NCI-H128 (cell line): ENCODE measurements around the gene MLKL.
"Not testable (repeated sequence)": the region's sequence is repeated elsewhere in the genome, so short reads cannot be mapped to it uniquely, and the experiment has no call there.

Experiments
- DNase-seq: peaks from one replicate; lab custom pipeline; 2025; ENCODE audit not compliant: unreplicated experiment; lab: John Stamatoyannopoulos, UW

MLKL gene

DNA sequence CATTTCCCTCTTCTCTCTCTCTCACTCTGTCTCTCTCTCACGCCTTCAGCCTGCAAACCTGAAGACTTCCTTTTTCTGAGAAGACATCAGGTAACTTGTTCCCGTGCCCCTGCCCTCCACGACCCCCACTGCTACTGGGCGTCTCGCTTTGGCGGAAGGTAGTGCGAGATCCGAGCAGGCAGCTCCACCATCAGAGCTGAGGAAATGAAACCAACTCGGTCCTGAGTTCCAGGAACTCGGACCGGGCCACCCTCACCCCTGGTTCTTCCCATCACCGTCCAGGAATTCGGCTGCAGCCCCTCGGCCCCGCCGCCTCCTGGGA, 585 bp downstream of the MLKL start:
- DNase-seq, result no peak

DNA sequence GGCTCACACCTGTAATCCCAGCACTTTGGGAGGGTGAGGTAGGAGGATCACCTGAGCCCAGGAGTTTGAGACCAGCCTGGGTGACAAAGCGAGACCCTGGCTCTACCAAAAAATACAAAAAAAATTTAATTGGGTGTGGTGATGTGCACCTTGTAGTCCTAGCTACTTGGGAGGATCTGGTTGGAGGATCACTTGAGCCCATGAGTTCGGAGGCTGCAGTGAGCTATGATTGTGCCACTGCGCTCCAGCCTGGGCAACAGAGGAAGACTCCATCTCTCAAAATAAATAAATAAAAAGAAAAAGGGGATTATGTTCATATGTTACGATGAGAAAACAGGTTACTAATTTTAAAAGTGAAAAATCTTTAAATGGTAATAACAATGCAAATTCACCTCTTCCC, 996 bp downstream of the MLKL start:
- DNase-seq, result no peak

DNA sequence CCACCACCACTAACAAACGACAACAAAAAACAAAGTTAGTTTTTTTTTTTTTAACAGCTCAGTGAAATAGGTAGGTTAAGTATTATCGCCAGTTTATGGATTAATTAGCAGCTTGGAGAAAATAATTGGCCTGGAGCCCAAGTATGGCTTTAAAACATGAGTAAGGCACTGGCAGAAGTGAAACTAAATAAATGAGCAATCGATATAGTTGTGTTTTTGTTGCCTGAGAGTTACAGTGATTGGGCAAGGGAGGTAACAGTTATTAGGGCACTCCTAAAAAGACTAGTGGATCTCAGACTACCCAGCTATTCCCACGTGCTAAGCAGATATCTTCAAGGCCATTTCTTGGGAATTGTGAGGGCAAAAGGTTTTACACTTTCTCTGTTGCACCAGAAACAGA, 2.4 kb downstream of the MLKL start:
- no peak for DNase-seq

DNA sequence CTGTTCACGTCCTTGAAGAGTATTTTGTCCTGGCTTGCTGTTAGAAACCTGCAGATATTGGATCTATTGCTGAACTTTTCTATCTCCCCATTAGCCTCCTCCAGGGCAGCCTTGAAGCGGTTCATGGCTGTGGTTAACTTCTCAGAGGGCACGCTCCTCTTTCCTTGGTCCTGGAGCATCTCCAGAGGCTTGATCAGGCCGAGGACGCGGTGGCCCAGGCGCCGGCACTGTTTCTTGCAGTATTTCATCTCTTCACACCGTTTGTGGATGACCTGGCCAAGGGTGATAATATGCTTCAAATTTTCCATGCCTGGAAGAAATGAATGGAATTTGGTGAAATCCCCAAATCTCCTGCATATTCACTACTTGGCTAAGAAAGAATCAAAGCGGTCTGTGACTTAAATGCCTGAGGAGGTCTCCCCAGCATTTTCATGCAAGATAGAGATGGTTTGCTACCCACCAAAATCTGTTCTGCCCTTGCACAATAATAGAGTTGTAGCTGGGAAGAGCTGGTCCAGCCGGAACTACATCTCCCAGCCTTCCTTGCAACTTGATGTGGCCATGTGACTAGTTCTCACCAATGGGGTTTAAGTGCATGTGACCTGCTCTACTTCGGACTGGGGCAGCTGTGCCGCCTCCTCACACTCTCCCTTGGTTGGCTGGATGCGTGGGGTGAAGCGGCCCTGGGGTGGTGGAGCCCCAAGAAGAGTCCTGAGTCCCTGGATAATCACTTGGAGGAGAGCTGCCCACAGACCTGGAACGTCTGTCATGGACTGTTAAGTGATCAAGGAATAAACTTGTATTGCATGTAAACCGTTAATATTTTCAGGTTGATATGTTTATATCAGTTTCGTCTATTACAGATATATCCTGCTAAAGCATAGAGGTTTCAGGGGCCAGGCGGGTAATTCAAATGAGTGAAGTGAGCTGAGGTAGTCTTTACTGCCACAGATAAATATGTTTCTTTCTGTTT, 4.9 kb downstream of the MLKL start:
- DNase-seq, result no peak

DNA sequence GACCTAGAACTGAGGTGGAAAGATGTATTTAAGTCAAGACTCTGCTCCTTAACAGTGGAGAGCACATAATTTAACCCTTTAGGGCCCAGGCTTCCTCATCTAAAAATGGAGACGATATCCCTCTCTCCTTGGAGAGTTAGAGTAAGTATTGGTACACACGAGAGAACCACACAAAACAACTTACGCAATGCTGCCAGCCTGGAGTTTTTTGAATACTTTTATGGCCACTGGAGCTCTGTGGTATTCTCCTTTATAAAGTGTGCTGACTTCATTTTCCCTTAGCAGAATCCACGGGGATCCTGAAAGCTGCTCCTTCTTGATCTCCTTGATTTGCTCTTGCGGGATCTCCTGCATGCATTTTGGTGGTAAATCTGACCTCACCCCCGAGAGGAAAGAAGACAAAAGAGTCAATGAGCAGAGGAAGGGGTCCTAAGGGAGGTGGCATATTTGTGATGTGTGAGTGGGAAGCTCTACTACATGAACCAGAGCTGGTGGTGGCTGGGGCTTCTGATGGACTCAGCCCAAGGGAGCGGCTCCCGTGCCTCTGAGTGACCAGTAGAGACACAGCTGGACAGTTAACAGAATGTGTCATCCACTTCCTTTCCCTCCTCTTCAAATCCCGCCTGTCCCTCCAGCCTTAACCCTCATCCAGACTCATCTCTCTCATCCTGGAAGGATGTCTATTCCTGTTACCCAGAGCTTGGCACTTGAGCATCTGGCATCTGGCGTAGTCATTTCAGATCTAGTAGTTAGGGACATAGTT, 9.4 kb downstream of the MLKL start:
- DNase-seq, result no peak

DNA sequence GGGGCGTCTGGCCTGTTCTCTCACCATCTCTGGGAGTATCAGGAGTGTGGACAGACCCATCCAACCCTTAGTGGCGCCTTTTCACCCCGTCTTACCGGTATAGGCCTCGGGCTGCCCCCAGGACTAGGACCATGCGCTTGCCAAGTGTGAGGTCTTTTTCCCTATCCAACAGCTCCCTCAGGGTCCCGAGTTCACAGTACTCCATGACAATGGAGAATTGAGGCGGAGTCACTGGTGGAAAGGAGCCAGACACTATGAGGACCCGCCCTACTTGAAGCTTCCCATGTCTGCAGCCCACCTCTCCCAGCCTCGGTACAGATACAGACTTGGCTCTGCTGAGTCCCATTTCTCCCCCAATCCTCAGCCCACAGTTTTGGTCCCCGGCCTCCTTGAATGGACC, 18.1 kb downstream of the MLKL start:
- DNase-seq, result no peak

DNA sequence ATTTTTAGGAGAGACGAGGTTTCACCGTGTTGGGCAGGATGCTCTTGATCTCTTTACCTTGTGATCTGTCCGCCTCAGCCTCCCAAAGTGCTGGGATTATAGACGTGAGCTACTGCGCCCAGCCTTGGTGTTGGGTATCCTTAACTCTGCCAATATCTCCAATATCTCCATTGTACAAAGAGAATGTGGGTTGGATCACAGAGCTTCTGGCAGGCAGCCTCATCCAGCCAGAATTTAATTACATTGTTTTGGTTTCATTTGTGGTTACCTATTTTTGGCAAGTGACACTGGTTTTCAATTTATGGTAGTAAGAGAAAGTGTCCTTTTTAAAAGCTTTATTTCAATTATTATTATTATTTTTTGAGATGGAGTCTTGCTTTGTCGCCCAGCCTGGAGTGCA, 20.0 kb downstream of the MLKL start:
- DNase-seq, result no peak

DNA sequence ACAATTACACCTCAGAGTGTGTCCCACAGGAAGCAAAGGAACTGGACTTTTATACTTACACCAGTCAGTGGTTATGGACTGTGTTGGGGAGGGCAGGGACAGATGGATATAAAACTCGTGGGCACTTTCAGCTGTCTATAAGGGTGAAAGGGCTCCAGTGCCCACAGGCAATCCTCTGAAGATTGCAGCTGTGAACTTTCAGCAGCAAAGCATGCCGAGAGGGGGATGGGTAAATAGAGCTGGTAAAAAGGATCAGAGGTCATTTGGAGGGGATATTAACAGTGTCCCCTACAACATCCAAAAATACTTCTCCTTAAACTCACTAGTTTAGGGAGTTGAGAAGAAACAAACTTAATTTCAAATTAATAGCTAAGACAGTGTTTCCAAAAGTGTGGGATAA, 20.7 kb downstream of the MLKL start:
- DNase-seq, result no peak

DNA sequence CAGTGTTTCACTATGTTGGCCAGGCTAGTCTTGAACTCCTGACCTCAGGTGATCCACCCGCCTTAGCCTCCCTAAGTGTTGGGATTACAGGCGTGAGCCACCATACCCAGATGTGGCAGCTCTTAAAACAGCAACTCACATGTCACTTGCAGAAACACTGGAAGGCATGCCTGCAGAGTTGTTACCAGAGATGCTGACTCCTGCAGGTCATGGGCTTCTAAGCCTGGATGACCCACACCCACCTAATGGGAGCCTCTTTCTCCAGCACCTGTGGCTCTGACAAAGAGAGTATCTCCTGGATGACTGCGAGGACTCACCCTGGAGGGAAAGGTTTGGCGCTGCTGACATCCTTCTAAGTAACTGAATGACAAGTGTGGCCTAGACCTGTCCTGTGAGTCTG, 22.8 kb downstream of the MLKL start:
- DNase-seq, result no peak

DNA sequence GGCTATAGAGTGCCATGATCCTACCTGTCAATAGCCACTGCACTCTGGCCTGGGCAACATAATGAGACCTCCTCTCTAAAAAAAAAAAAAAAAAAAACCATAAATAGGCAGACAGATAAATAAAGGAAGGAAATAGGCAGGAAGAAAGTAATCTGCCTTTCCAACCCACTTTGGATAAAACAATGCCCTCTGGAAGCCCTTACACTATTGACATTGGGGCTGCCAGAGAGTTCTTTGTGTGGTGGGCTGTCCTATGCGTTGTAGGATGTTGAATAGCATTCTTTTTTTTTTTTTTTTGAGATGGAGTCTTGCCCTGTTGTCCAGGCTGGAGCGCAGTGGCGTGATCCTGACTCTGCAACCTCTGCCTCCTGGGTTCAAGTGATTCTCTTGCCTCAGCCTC, 26.8 kb downstream of the MLKL start:
- DNase-seq, result no peak

DNA sequence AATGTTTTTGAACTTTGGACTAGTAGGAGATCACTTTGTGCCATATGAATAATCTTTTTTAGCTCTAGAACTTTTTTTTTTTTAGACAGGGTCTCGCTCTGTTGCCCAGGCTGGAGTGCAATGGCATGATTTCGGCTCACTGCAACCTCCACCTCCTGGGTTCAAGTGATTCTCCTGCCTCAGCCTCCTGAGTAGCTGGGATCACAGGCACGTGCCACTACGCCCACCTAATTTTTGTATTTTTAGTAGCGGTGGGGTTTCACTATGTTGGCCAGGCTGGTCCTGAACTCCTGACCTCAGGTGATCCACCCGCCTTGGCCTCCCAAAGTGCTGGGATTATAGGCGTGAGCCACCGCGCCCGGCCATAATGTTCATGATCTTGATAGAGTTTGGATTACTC, 31.8 kb downstream of the MLKL start:
- DNase-seq, result not testable (repeated sequence)

DNA sequence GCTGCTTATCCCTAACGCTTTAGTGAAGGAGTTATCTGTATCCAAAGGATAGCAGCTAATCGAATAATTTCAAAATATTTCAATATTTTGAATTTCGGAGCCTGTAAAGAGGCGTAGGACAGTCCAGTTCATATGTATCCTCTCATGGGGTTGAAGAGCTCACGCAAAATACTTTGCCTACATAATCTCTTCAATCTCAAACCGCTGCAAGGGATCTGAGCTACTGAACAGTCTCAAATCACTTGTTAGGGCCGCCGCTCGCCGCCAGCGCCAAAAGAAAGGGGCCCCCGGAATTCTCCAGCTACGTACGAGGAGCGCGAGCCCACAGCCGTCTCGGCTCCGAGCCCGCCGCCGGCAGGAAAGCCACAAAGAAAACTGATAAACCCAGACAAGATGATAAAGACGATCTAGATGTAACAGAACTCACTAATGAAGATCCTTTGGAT, 33.4 kb downstream of the MLKL start:
- DNase-seq, result no peak

DNA sequence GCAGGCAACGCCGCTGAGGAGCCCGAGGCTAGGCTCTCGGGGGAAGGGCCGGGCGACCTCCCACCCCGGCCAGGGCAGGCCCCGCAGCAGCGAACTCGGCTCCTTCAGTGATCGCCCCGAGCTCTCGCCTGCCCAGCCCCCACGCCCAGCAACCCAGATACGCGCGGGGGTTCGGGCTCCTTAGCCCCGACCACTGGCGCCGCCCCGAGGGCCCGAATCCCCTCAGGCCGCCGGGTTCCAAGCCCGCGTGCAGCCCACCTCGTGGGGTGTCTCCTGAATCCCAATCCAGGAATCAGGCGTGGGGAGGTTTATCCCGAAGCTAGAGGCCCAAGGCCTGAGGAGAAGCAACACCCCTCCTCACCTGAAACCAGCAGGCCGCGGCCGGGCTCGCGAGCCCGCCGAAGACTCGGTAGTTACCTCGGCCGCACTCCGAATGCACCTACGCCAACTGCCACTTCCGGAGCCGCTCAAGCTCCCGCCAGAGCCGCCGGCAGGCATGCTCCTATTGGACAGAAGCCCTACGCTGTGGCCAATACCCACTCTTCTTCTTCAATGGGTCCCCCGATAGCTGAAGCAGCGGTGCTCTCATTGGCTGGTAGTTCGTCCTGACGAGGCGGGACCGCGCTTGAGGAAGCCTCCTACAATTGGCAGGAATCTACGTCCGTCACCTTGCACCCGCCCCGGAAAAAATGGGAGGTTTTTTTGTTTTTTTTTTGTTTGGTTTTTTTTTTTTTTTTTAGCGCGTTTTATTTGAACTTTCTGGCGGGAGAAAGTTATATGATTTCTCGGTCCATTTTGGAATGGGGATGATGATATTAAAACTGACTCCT, 34.0 kb downstream of the MLKL start, which contains the start of gene RFWD3:
Gene RFWD3, minus strand, starts transcription at position 453 of the 830 bp plus-strand sequence. CDS start 5,428 bp downstream, outside the sequence.
- peak; percentile 86 for DNase-seq

DNA sequence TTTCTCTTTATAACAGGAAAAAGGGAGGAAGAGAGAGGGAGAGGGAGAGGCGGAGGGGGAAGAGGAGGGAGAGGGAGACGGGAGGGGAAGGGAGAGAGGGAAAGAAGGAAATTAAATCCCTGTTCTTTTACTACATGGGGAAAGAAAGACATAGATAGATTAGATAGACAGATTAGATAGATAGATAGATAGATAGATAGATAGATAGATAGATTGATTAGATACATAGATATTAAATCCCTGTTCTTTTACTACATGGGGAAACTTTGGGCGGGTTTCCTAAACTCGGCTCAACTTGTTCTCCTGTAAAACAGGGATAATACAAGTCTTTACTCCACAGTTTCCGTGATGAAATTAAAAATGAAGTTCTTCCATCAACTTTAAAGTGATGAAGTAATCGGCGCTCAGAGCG, 34.6 kb downstream of the MLKL start:
- no peak for DNase-seq

DNA sequence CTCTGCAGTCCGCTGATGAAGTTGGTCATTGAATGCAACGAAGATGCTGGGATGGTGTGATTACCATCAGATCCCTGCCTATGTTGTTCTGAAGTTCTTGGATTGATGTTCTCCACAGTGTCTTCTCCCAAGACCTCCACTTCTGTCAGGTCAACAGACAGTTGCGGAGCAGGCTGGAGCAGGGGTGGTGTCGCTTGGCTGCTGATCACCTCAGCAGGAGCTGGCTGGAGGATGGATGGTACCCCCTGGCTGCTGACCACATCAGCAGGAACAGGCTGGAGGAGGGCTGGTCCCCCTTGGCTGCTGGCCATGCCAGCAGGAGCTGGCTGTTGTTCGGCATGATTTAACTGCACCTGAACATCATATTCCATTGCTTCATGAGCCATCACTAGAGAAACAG, 39.6 kb downstream of the MLKL start:
- no peak for DNase-seq

DNA sequence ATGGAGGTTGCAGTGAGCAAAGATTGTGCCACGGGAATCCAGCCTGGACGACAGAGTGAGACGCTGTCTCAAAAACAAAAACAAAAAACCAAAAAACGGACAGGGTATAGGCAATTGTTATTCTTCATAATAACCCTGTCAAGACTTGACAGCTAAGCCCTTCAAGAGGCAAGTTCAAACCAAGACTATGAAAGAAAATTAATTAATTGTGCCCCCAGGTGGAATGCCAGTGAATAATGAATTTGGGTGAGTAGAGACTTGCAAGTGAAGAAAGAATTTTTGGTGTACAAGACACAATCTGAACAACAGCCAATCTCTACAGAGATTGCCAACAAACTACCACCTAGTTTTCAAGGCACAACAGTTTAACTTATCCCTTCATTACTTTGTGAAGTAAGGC, 40.3 kb downstream of the MLKL start:
- no peak for DNase-seq

DNA sequence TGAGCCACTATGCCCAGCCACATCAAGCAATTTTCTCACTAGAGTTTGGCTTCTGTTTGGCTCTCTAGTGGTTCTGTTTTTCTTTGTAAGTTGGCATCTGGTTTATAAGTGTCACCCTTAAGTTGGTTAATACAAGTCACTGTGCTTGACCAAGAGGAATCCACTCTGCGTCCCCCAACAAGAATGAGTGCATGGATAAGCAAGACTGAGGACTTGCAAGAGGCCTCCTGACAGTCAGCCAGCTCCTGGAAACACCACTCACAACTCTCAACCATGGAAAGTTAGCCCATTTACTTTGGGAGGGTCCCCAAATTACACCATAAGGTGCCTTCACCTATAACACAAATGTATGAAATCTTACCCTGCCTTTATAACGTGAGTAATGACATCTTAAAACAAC, 41.6 kb downstream of the MLKL start:
- DNase-seq, result no peak

DNA sequence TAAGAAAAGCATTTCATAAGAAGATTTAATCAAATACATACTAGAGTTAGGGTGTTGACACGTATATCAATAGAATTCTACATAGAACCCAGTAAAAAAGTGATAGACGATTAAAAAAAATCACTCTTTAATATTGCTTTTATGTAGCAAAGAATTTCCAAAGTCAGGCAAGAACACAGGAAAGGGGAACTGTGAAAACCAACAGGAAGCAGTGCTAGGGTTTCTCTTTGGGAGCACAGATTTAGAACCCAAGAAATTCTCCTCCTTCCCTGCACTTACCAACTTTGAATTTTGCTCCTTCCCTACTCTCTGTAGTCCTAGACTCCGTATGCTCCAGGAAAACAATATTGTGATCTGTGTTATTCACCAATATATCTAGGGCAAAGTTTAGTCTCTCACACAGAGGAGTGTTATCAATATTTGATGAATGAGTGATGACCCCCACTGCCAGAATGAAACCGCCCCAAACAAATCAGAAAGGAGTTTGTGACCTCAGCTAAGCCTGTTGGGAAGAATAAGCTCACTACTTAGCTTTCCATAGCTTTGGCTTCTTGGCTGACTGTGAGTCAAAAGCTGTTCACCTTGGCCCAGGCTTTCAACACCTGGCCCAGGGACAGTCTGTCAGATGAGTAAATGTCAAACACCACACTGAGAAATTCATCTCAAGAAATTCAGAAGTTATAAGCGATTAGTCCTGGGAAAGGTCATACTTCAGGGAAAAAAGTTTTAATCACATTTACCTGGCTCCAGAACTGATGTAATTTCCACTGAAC, 42.6 kb downstream of the MLKL start:
- no peak for DNase-seq

DNA sequence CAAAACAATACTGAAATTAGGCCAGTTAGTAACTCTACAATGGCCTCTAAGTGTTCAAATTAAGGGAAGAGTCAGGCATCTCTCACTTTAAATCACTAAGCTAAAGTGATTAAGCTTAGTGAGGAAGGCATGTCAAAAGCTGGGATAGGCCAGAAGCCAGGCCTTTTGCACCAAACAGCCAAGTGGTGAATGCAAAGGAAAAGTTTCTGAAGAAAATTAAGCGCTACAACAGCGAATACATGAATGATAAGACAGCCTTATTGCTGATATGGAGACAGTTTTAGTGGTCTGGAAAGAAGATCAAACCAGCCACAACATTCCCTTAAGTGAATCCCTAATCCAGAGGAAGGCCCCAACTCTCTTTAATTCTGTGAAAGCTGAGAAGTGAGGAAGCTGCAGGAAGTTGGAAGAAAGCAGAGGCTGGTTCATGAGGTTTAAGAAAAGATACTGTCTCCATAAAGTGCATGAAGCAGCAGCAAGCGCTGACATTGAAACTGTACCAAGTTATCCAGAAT, 46.1 kb downstream of the MLKL start:
- DNase-seq, result no peak

DNA sequence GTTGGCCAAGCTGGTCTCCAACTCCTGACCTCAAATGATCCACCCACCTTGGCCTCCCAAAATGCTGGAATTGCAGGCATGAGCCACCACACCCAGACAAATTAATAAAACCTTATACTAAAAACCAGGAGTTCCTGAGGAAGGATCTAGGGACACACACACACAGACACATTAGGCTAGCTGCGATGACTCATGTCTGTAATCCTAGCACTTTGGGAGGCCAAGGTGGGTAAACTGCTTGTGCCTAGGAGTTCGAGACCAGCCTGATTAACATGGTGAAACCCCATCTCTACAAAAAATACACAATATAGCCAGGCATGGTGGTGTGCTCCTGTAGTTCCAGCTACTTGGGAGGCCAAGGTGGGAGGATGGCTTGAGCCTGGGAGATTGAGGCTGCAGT, 47.8 kb downstream of the MLKL start:
- not testable (repeated sequence) for DNase-seq
